Naive thymus-derived CD4-positive, alpha-beta T cell (primary cell): Measurements from ENCODE around the gene TCERG1L. TPM values are rescaled to one million over a fixed set of nuclear protein-coding genes. Genes with fewer than 3 reads are reported as not detected.

Experiments used
- ATAC-seq: fragments of 150-1000 bp; cut with Tn5 transposase; 2 replicates; pipeline ENCODE4 v1.10.0; 2021; ENCODE audit warnings: mild to moderate bottlenecking, moderate library complexity
- CTCF ChIA-PET: fragments of 350-600 bp; sonication (Branson Sonifier 250); formaldehyde crosslinking; loops from one replicate; lab custom pipeline; 2021; ENCODE audit warnings: antibody characterized with exemption; lab: Charles Lee
- POLR2A ChIA-PET: fragments of 350-600 bp; sonication (Branson Sonifier 250); formaldehyde crosslinking; loops from one replicate; lab custom pipeline; 2021; ENCODE audit warnings: antibody characterized with exemption, inconsistent platforms; lab: Charles Lee
- DNase-seq, 9 donors: peaks; one replicate each; pipeline versions ENCODE4 v3.0.0 to v3.0.0-alpha.2; 2020 to 2022; ENCODE audit warnings: mixed read lengths in 1 of 9
- H3K27ac ChIP-seq: one replicate; pipeline ENCODE4 v1.7.0; 2013; ENCODE audit warnings: mild to moderate bottlenecking, low read depth, low read length, moderate library complexity
- H3K27me3 ChIP-seq, 2 donors: one replicate each; pipeline ENCODE4 v1.7.0; 2013; ENCODE audit warnings: low read length in 2 of 2, mild to moderate bottlenecking in 2 of 2, moderate library complexity in 2 of 2; ENCODE audit not compliant: control insufficient read depth in 2 of 2, insufficient read depth in 2 of 2
- H3K36me3 ChIP-seq, 3 experiments: 1 replicate in 2 of 3; 2 replicates in 1 of 3; pipeline ENCODE4 v1.7.0; 2013; ENCODE audit warnings: low read length in 3 of 3, mild to moderate bottlenecking in 3 of 3, moderate library complexity in 1 of 3; ENCODE audit not compliant: insufficient read depth in 3 of 3, control insufficient read depth in 2 of 3
- H3K4me1 ChIP-seq, 2 donors: one replicate each; pipeline ENCODE4 v1.7.0; 2013; ENCODE audit warnings: low read length in 2 of 2, mild to moderate bottlenecking in 2 of 2, moderate library complexity in 1 of 2; ENCODE audit not compliant: control insufficient read depth in 2 of 2, insufficient read depth in 2 of 2
- H3K4me3 ChIP-seq: 2 replicates; pipeline ENCODE4 v1.7.0; 2013; ENCODE audit warnings: mild to moderate bottlenecking, low read length
- H3K9me3 ChIP-seq, 3 experiments: 1 replicate in 2 of 3; 2 replicates in 1 of 3; pipeline ENCODE4 v1.7.0; 2013; ENCODE audit warnings: low read length in 3 of 3; ENCODE audit not compliant: control insufficient read depth in 2 of 3
- H3K27ac Mint-ChIP-seq, 9 donors: one replicate each; pipeline ENCODE4 v1.8.0; 2020 to 2022; ENCODE audit warnings: mixed read lengths in 9 of 9, mild to moderate bottlenecking in 8 of 9, moderate library complexity in 5 of 9, inconsistent platforms in 2 of 9
- H3K27me3 Mint-ChIP-seq, 5 donors: one replicate each; pipeline ENCODE4 v1.8.0; 2021 to 2022; ENCODE audit warnings: mixed read lengths in 5 of 5, mild to moderate bottlenecking in 1 of 5
- H3K36me3 Mint-ChIP-seq, 5 donors: one replicate each; pipeline ENCODE4 v1.8.0; 2020 to 2022; ENCODE audit warnings: mixed read lengths in 5 of 5, mild to moderate bottlenecking in 3 of 5, inconsistent platforms in 1 of 5
- H3K4me1 Mint-ChIP-seq, 7 donors: one replicate each; pipeline ENCODE4 v1.8.0; 2020 to 2022; ENCODE audit warnings: mixed read lengths in 7 of 7, mild to moderate bottlenecking in 3 of 7, inconsistent platforms in 1 of 7
- H3K4me3 Mint-ChIP-seq, 10 donors: one replicate each; pipeline ENCODE4 v1.8.0; 2020 to 2022; ENCODE audit warnings: mild to moderate bottlenecking in 10 of 10, mixed read lengths in 10 of 10, moderate library complexity in 6 of 10, inconsistent platforms in 2 of 10
- H3K9me3 Mint-ChIP-seq, 11 donors: one replicate each; pipeline ENCODE4 v1.8.0; 2020 to 2022; ENCODE audit warnings: mixed read lengths in 11 of 11, mild to moderate bottlenecking in 4 of 11, inconsistent platforms in 1 of 11, moderate library complexity in 1 of 11
- intact Hi-C, 2 donors: fragments of 100-400 bp; cut with micrococcal nuclease; formaldehyde crosslinking; loops; one replicate each; pipeline ENCODE4 v1.15.1; 2023
- polyA plus RNA-seq, 2 donors: library from polyadenylated mRNA; unstranded; fragments of 300-500 nt; fragmentation: Illumina TruSeq; gene quantifications; one replicate each; pipeline ENCODE4 v1.2.3, GENCODE V29; 2021
- total RNA-seq, 6 experiments: library from RNA in 5 of 6; stranded (reverse) in 5 of 6; gene quantifications; 1 replicate in 5 of 6; 2 replicates in 1 of 6; pipeline ENCODE4 v1.2.3 and lab custom pipeline; 2021 to 2026

Gene TCERG1L
- total and polyA plus RNA-seq, 7 experiments from 2014 or later, result 0.11 to 0.42 (median 0.39) TPM; not detected in 4

DNA sequence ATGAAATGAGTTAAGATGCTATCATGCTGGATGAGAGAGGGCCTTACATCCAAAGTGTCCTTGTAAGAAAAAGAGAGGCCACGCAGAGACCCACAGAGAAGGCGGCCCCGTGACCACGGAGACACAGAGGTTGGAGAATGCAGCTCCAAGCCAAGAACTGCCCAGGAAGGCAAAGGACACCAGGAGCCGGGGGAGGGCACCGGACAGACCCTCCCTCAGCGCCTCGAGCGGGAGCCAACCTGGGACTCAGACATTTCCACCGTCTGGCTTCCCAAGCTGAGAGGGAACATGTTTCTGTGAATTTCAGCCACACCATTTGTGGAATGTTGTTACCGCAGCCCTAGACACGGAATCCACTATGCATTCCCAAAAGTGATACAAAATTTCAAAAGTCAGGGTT, 22.9 kb downstream of the TCERG1L start:
- Histone ChIP-seq H3K36me3 (no peaks in the 10 kb centered on the region), H3K9me3 (no peaks in the 10 kb centered on the region), H3K4me3 (no peak overlapping the region), H3K4me1 (no peaks in the 10 kb centered on the region), H3K27ac (no peak overlapping the region), H3K27me3 (no peaks in the 10 kb centered on the region)
- ChIA-PET CTCF (no interaction called here), POLR2A (no interaction called here)
- Mint-ChIP-seq H3K36me3 (no peaks in the 10 kb centered on the region), H3K9me3 (peaks cover 0 to 3% (median 0%) of the 10 kb centered on the region in 11 donors), H3K4me1 (no peaks in the 10 kb centered on the region), H3K4me3 (no peak overlapping the region), H3K27ac (no peak overlapping the region), H3K27me3 (peaks cover 0 to 2% (median 0%) of the 10 kb centered on the region in 5 donors)
- DNase-seq (no peak), ATAC-seq (no peak)
- intact Hi-C loops, result no loop called here

DNA sequence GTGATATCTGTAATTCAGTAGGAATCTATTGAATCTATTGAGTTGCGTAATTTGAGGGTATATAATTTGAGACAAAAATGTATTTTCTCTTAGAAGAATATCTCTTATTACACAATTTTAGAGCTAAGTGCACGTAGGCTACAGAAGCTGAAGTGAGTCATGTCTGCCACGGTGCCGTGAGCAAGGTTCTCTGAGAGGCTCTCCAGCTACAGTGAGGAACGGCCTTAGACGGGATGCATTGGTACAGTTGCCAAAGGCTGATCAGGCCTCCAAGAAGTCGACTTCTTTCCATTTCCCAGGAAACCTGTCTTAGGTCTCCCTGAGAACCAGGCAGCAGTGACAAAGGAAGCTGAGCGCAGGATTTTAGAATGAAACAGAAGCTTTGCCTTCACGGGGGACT, 28.6 kb downstream of the TCERG1L start:
- CTCF ChIA-PET, result no interaction called here
- H3K36me3 ChIP-seq, result no peaks in the 10 kb centered on the region
- intact Hi-C loops, result no loop called here
- Mint-ChIP-seq H3K27ac (no peak overlapping the region), H3K9me3 (peaks cover 0 to 4% (median 0%) of the 10 kb centered on the region in 11 donors), H3K36me3 (no peaks in the 10 kb centered on the region), H3K4me3 (no peak overlapping the region), H3K27me3 (peaks cover 0 to 15% (median 4%) of the 10 kb centered on the region in 5 donors), H3K4me1 (no peaks in the 10 kb centered on the region)
- H3K4me3 ChIP-seq, result no peak overlapping the region
- no peaks in the 10 kb centered on the region for H3K4me1 ChIP-seq
- POLR2A ChIA-PET, result no interaction called here
- ATAC-seq (no peak), DNase-seq (no peak)
- H3K9me3 ChIP-seq, result no peaks in the 10 kb centered on the region
- H3K27ac ChIP-seq, result no peak overlapping the region
- no peaks in the 10 kb centered on the region for H3K27me3 ChIP-seq

DNA sequence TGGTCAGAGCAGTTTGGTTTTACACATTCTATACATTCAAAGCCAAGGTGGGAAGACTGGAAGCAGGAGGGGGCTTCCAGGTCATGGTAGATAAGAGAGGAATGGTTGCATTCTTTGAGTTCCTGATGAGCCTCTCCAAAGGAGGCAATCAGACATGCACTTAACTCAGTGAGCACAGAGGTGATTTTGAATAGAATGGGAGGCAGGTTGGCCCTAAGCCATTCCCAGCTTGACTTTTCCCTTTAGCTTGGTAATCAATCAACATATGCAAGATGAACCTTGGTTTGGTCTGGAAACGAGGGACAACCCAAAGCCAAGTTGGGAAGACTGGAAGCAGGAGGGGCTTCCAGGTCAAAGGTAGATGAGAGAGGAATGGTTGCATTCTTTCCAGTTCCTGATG, 31.4 kb downstream of the TCERG1L start:
- Mint-ChIP-seq H3K27me3 (peaks cover 0 to 15% (median 4%) of the 10 kb centered on the region in 5 donors), H3K36me3 (no peaks in the 10 kb centered on the region), H3K4me3 (no peak overlapping the region), H3K27ac (no peak overlapping the region), H3K4me1 (no peaks in the 10 kb centered on the region), H3K9me3 (peaks cover 0 to 4% (median 0%) of the 10 kb centered on the region in 11 donors)
- H3K27ac ChIP-seq, result no peak overlapping the region
- DNase-seq (no peak), ATAC-seq (no peak)
- no peaks in the 10 kb centered on the region for H3K9me3 ChIP-seq
- H3K27me3 ChIP-seq, result no peaks in the 10 kb centered on the region
- no peaks in the 10 kb centered on the region for H3K36me3 ChIP-seq
- ChIA-PET POLR2A (no interaction called here), CTCF (interaction anchor here (0.6 kb wide), 1 partner anchor 25 kb away, joined by 3 read pairs; no protein-coding TSS in a partner anchor)
- intact Hi-C loops, result no loop called here
- H3K4me3 ChIP-seq, result no peak overlapping the region
- no peaks in the 10 kb centered on the region for H3K4me1 ChIP-seq

DNA sequence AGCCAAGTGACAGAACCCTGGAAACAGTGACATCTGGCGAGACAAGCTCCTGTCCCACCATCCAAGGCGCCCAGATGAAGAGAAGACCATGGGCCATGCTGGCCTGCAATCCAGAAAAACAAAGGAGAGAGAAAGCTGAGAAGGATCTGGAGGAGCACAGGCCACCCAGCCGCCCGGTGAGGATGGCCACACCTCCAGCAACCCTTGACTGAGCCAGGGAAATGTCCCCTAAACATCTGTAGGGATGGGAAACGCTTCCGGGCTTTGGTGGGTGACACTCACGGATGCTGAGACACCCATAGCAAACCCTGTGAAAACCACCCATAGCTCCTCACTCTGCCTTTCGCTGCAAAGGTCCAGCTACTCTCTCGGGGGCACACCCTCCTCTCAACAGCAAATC, 32.0 kb downstream of the TCERG1L start:
- intact Hi-C loops, result no loop called here
- no peaks in the 10 kb centered on the region for H3K9me3 ChIP-seq
- Mint-ChIP-seq H3K9me3 (peaks cover 0 to 4% (median 0%) of the 10 kb centered on the region in 11 donors), H3K27me3 (peaks cover 0 to 15% (median 4%) of the 10 kb centered on the region in 5 donors), H3K4me1 (no peaks in the 10 kb centered on the region), H3K4me3 (no peak overlapping the region), H3K36me3 (no peaks in the 10 kb centered on the region), H3K27ac (no peak overlapping the region)
- H3K36me3 ChIP-seq, result no peaks in the 10 kb centered on the region
- CTCF ChIA-PET, result no interaction called here
- H3K27me3 ChIP-seq, result no peaks in the 10 kb centered on the region
- ATAC-seq (no peak), DNase-seq (no peak)
- H3K27ac ChIP-seq, result no peak overlapping the region
- no peaks in the 10 kb centered on the region for H3K4me1 ChIP-seq
- POLR2A ChIA-PET, result no interaction called here
- no peak overlapping the region for H3K4me3 ChIP-seq

DNA sequence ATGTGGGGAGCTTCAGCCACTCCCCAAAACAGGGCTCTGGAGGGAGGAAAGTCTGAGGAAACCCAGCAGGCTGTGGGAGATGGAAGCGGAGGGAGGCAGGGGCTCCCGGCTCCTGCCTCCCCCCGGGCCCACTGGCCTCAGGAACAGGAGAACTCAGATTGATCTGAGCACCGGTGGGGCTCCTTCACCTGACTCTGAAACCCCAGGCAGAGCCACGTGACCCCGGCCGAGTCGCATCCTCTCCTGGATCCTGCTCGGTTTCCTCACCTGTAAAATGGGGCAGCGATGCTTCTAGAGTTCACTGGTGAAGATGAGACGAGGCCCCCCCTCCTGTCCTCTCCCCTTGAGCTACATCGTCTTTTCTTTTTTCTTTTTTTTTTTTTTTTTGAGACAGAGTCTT, 33.6 kb downstream of the TCERG1L start:
- Mint-ChIP-seq H3K36me3 (no peaks in the 10 kb centered on the region), H3K4me3 (no peak overlapping the region), H3K9me3 (peaks cover 0 to 4% (median 0%) of the 10 kb centered on the region in 11 donors), H3K27me3 (peaks cover 0 to 11% (median 3%) of the 10 kb centered on the region in 5 donors), H3K4me1 (no peaks in the 10 kb centered on the region), H3K27ac (no peak overlapping the region)
- Histone ChIP-seq H3K27ac (no peak overlapping the region), H3K9me3 (no peaks in the 10 kb centered on the region), H3K27me3 (no peaks in the 10 kb centered on the region), H3K4me1 (no peaks in the 10 kb centered on the region), H3K36me3 (no peaks in the 10 kb centered on the region), H3K4me3 (no peak overlapping the region)
- ChIA-PET CTCF (no interaction called here), POLR2A (no interaction called here)
- ATAC-seq (no peak), DNase-seq (no peak)
- intact Hi-C loops, result no loop called here

DNA sequence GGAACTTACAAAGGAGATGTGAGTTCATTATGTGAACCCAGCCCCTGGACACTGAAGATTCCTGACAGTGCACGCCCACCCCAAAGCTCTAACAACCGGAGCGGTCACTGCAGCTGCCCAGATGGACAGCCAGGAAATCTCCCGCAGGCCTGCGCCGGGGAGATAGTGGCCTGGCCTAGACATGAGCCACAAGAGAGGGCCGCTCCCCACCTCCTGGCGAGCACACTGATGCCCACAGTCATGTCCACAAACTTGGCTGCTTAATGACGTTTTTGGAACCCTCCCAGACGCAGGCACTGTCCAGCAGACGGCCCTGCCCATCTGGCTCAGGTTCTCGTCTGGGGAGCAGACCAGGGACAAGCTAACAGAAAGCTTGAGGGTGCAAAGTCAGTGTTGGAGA, 34.2 kb downstream of the TCERG1L start:
- H3K4me1 ChIP-seq, result no peaks in the 10 kb centered on the region
- Mint-ChIP-seq H3K4me1 (no peaks in the 10 kb centered on the region), H3K36me3 (no peaks in the 10 kb centered on the region), H3K9me3 (peaks cover 0 to 5% (median 0%) of the 10 kb centered on the region in 11 donors), H3K27ac (no peak overlapping the region), H3K27me3 (peaks cover 0 to 11% (median 3%) of the 10 kb centered on the region in 5 donors), H3K4me3 (no peak overlapping the region)
- no peak overlapping the region for H3K4me3 ChIP-seq
- no peak overlapping the region for H3K27ac ChIP-seq
- intact Hi-C loops, result no loop called here
- CTCF ChIA-PET, result no interaction called here
- no peak for DNase-seq
- H3K36me3 ChIP-seq, result no peaks in the 10 kb centered on the region
- no peaks in the 10 kb centered on the region for H3K9me3 ChIP-seq
- POLR2A ChIA-PET, result no interaction called here
- no peaks in the 10 kb centered on the region for H3K27me3 ChIP-seq
- ATAC-seq, result no peak

DNA sequence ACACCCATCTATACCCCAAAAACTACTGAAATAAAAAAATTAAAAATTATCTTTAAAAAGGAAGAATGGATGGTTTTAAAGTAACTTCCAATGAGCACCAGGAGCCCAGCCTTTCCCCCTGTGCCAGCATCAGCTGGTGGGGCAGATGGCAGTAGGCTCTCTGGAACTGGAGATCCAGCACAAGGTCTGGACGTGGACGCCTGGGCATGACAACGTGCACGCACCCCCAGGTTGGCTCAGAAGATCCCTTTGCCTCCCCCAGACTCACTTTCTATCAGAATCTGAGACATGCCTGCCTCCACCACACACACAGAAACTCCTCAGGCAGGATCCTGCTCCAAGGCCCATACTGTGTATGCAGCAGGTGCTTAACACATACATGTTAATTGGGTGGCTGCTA, 35.8 kb downstream of the TCERG1L start:
- no peak for ATAC-seq

More for the DNA sequence above, 35.8 kb downstream of the TCERG1L start:
- Histone ChIP-seq H3K27me3 (no peaks in the 10 kb centered on the region), H3K4me3 (no peak overlapping the region), H3K9me3 (no peaks in the 10 kb centered on the region), H3K4me1 (no peaks in the 10 kb centered on the region), H3K36me3 (no peaks in the 10 kb centered on the region), H3K27ac (no peak overlapping the region)
- ChIA-PET POLR2A (no interaction called here), CTCF (no interaction called here)
- intact Hi-C loops, result no loop called here
- no peak for DNase-seq
- H3K27me3 Mint-ChIP-seq, result peaks cover 0 to 5% (median 0%) of the 10 kb centered on the region in 5 donors
- H3K27ac Mint-ChIP-seq, result no peak overlapping the region
- no peaks in the 10 kb centered on the region for H3K4me1 Mint-ChIP-seq
- H3K4me3 Mint-ChIP-seq, result no peak overlapping the region
- peaks cover 0 to 5% (median 0%) of the 10 kb centered on the region in 11 donors for H3K9me3 Mint-ChIP-seq
- H3K36me3 Mint-ChIP-seq, result no peaks in the 10 kb centered on the region
